Stomach smooth muscle (tissue), 2 donors: ENCODE data around the gene LOC101059915.
"Not testable (repeated sequence)": the region's sequence is repeated elsewhere in the genome, so short reads cannot be mapped to it uniquely, and the experiment has no call there.

ENCODE experiments used
- H3K27ac ChIP-seq: one replicate; pipeline ENCODE4 v1.7.0; 2013; ENCODE audit warnings: mild to moderate bottlenecking, low read length, inconsistent platforms
- H3K27me3 ChIP-seq, 2 donors: one replicate each; pipeline ENCODE4 v1.7.0; 2013; ENCODE audit warnings: low read length in 2 of 2; ENCODE audit not compliant: insufficient read depth in 2 of 2, control insufficient read depth in 1 of 2
- H3K36me3 ChIP-seq, 2 donors: one replicate each; pipeline ENCODE4 v1.7.0; 2013; ENCODE audit warnings: low read length in 2 of 2; ENCODE audit not compliant: control insufficient read depth in 2 of 2, insufficient read depth in 2 of 2
- H3K4me1 ChIP-seq: one replicate; pipeline ENCODE4 v1.7.0; 2013; ENCODE audit warnings: low read length; ENCODE audit not compliant: control insufficient read depth, insufficient read depth
- H3K4me3 ChIP-seq, 2 donors: one replicate each; pipeline ENCODE4 v1.7.0; 2013; ENCODE audit warnings: low read length in 2 of 2
- H3K9ac ChIP-seq, 2 donors: one replicate each; pipeline ENCODE4 v1.7.0; 2013; ENCODE audit warnings: low read length in 2 of 2, mild to moderate bottlenecking in 1 of 2
- H3K9me3 ChIP-seq, 2 donors: one replicate each; pipeline ENCODE4 v1.7.0; 2013; ENCODE audit warnings: low read length in 2 of 2; ENCODE audit not compliant: control insufficient read depth in 2 of 2
- donor health status: healthy.
- donor health status: Pancreatic carcinoma.

The LOC101059915 gene

GRCh38 chrX:71715551-71715950 lies 48.2 kb downstream of the LOC101059915 start:
- not testable (repeated sequence) for H3K27me3 ChIP-seq, H3K4me1 ChIP-seq, H3K27ac ChIP-seq, H3K9ac ChIP-seq, H3K9me3 ChIP-seq, H3K36me3 ChIP-seq, H3K4me3 ChIP-seq

DNA sequence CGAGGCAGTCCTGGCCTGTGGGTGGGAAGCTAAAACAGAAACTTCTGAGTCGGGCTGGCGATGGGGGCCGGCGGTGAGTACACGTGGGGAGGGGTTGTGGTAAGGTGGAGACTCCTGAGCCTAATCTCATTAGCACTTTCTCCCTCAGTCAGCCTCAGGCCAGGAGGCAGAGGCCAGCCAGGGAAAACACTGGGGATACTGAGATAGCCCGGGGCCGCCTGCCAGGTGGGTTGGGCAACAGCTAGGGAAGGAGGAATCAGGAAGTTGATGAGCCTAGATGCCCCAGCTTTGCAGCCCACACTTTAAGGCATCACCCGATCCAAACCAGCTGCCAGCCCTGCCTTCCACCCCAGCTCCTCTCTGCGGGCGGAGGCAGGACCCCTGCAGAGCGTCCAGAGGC lies 49.0 kb downstream of the LOC101059915 start:
- not testable (repeated sequence) for H3K27me3 ChIP-seq, H3K27ac ChIP-seq, H3K4me3 ChIP-seq, H3K9ac ChIP-seq, H3K9me3 ChIP-seq, H3K4me1 ChIP-seq, H3K36me3 ChIP-seq

- H3K9me3 ChIP-seq, H3K4me1 ChIP-seq, H3K36me3 ChIP-seq, H3K9ac ChIP-seq, H3K4me3 ChIP-seq, H3K27ac ChIP-seq, H3K27me3 ChIP-seq: not testable (repeated sequence)
Observed at GRCh38 chrX:71718185-71718584, 50.8 kb downstream of the LOC101059915 start, which contains the start of gene CXorf49. Gene CXorf49, minus strand, starts transcription at chrX:71718285. Its CDS starts 134 bp downstream, at chrX:71718151.

GRCh38 chrX:71719195-71719594 lies 51.8 kb downstream of the LOC101059915 start:
- H3K4me3 ChIP-seq, H3K36me3 ChIP-seq, H3K9ac ChIP-seq, H3K4me1 ChIP-seq, H3K9me3 ChIP-seq, H3K27ac ChIP-seq, H3K27me3 ChIP-seq: not testable (repeated sequence)

DNA sequence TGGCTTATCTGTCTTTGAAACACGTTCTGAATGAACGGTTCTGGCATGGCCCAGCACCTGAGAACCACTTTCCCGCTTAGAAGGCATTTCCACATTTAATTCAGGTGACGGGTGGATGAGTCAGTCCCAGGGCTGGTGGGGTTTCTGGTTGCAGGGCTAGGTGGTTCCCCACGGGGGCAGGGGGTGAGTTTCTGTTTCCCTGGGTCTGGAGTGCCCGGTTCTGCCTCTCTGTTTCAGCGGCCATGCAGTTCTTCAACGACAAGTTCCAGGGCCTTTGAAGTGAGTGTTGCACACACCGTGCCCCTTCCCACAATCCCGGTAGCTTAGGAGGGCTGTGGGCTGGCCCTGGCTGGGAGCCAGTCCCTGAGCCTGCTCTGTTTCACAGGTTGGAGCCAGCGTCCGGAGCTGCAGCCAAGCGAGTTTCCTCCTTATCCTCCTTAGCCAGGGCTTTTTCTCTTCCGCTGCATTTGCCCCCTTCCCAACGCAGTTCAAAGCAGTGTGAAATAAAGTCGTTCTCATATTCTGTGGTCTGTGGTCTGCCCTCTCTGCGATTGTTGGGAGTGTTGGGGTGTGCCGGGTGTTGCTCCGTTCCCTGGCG lies 53.0 kb downstream of the LOC101059915 start:
- not testable (repeated sequence) for H3K27ac ChIP-seq, H3K9me3 ChIP-seq, H3K27me3 ChIP-seq, H3K4me3 ChIP-seq, H3K4me1 ChIP-seq, H3K9ac ChIP-seq, H3K36me3 ChIP-seq
